Natural killer cell (primary cell): Measurements from ENCODE around the gene ARHGAP24. TPM values are rescaled to one million over a fixed set of nuclear protein-coding genes. Genes with fewer than 3 reads are reported as not detected.

Experiments used
- ATAC-seq, 3 donors: fragments of 150-1000 bp in 2 of 3; fragments of 200-7000 bp in 1 of 3; cut with Tn5 transposase; 1 replicate in 1 of 3; 2 replicates in 2 of 3; pipeline ENCODE4 v1.10.0; 2021; ENCODE audit warnings: mild to moderate bottlenecking in 2 of 3, moderate library complexity in 2 of 3
- DNase-seq, 2 donors: peaks; one replicate each; pipeline versions ENCODE4 v3.0.0 to v3.0.0-alpha.2; 2013 to 2021; ENCODE audit warnings: mixed read lengths in 1 of 2
- H3K27ac ChIP-seq: one replicate; pipeline ENCODE4 v1.5.1; 2013; ENCODE audit warnings: mild to moderate bottlenecking, low read length
- H3K27me3 ChIP-seq: one replicate; pipeline ENCODE4 v1.6.1; 2013; ENCODE audit warnings: low read length; ENCODE audit not compliant: control insufficient read depth, insufficient read depth
- H3K36me3 ChIP-seq: one replicate; pipeline ENCODE4 v1.6.1; 2013; ENCODE audit warnings: low read length; ENCODE audit not compliant: control insufficient read depth, insufficient read depth
- H3K4me1 ChIP-seq: one replicate; pipeline ENCODE4 v1.6.1; 2013; ENCODE audit warnings: low read length; ENCODE audit not compliant: control insufficient read depth, insufficient read depth
- H3K4me3 ChIP-seq: one replicate; pipeline ENCODE4 v1.5.1; 2013; ENCODE audit warnings: low read length
- H3K9me3 ChIP-seq: one replicate; pipeline ENCODE4 v1.6.1; 2013; ENCODE audit warnings: low read length; ENCODE audit not compliant: control insufficient read depth, insufficient read depth
- H3K27ac Mint-ChIP-seq, 2 donors: one replicate each; pipeline ENCODE4 v1.8.0; 2022; ENCODE audit warnings: mild to moderate bottlenecking in 2 of 2, mixed read lengths in 2 of 2, moderate library complexity in 1 of 2
- H3K27me3 Mint-ChIP-seq, 2 donors: one replicate each; pipeline ENCODE4 v1.8.0; 2022; ENCODE audit warnings: low read depth in 2 of 2, mixed read lengths in 2 of 2
- H3K36me3 Mint-ChIP-seq: one replicate; pipeline ENCODE4 v1.8.0; 2022; ENCODE audit warnings: mixed read lengths
- H3K4me1 Mint-ChIP-seq, 2 donors: one replicate each; pipeline ENCODE4 v1.8.0; 2022; ENCODE audit warnings: mixed read lengths in 2 of 2
- H3K4me3 Mint-ChIP-seq: one replicate; pipeline ENCODE4 v1.8.0; 2022; ENCODE audit warnings: mild to moderate bottlenecking, moderate library complexity, mixed read lengths
- H3K9me3 Mint-ChIP-seq, 2 donors: one replicate each; pipeline ENCODE4 v1.8.0; 2022; ENCODE audit warnings: mixed read lengths in 2 of 2
- WGBS: methylation state at CpG from one replicate; pipeline ENCODE4 v1.1.7; 2013; ENCODE audit warnings: missing lambda C conversion rate; ENCODE audit not compliant: insufficient coverage; 5-methylcytosine and 5-hydroxymethylcytosine counted together
- intact Hi-C: fragments of 100-400 bp; cut with micrococcal nuclease; formaldehyde crosslinking; loops from one replicate; pipeline ENCODE4 v1.14.2; 2022
- total RNA-seq, 4 donors: library from RNA; stranded (reverse); fragments of 120-200 nt in 1 of 4; gene quantifications; one replicate each; pipeline versions ENCODE4 v1.2.3 to v1.2.4, GENCODE V29; 2013 to 2022
- TF ChIP-seq, protein P1 (sequence below): fragments of 200-600 bp; IDR thresholded peaks from one replicate; pipeline ENCODE4 v1.8.0; 2022; ENCODE audit warnings: antibody characterized with exemption

Gene ARHGAP24
- total RNA-seq, 3 donors from 2014 or later (not counting 1 experiment from before 2014, with no cell fraction given): 1.7 to 3.6 (median 1.7) TPM

DNA sequence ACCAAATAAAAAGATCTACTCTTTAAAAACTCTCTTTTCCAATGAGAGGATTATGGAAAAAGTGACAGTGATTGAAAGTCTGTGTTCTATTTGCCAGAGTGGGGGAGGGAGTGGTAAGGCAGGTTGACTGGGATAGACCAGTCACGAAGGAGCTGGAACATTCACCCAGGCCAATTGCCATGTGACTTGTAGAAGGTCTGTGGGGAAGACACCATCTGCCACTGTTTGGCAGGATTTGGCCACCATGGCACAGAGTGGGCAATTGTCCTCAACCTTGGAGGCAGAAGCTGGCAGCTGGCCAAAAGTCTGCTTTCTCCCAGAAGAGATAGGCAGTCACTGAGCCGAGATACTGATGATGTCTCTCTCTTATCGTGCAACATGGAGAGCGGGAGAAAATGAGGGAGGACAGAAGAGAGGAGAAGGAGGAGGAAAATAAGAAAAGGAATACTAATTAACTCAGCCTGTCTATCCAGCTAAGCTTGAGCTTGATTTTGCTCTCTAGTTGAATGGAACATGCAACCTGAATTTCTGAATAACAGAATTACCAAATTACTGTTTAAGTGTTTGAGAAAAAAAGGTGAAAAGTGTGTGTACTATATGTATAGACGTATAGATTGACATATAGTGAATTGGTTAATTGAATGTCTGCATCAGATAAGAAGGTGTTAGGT, 267.1 kb downstream of the ARHGAP24 start:
- H3K4me1 ChIP-seq: no peaks in the 10 kb centered on the region
- WGBS: 90% methylated on average over 5 of the region's 5 CpGs
- H3K27ac ChIP-seq: no peak overlapping the region
- no peak for DNase-seq
- H3K36me3 ChIP-seq: no peaks in the 10 kb centered on the region
- Mint-ChIP-seq H3K4me3 (no peak overlapping the region), H3K4me1 (no peaks in the 10 kb centered on the region), H3K27ac (no peak overlapping the region), H3K27me3 (no peaks in the 10 kb centered on the region), H3K36me3 (no peaks in the 10 kb centered on the region), H3K9me3 (peaks cover 0 to 10% of the 10 kb centered on the region in 2 donors)
- no peaks in the 10 kb centered on the region for H3K9me3 ChIP-seq
- H3K27me3 ChIP-seq: no peaks in the 10 kb centered on the region
- H3K4me3 ChIP-seq: no peak overlapping the region
- intact Hi-C loops: no loop called here
- TF ChIP-seq, protein P1, sequence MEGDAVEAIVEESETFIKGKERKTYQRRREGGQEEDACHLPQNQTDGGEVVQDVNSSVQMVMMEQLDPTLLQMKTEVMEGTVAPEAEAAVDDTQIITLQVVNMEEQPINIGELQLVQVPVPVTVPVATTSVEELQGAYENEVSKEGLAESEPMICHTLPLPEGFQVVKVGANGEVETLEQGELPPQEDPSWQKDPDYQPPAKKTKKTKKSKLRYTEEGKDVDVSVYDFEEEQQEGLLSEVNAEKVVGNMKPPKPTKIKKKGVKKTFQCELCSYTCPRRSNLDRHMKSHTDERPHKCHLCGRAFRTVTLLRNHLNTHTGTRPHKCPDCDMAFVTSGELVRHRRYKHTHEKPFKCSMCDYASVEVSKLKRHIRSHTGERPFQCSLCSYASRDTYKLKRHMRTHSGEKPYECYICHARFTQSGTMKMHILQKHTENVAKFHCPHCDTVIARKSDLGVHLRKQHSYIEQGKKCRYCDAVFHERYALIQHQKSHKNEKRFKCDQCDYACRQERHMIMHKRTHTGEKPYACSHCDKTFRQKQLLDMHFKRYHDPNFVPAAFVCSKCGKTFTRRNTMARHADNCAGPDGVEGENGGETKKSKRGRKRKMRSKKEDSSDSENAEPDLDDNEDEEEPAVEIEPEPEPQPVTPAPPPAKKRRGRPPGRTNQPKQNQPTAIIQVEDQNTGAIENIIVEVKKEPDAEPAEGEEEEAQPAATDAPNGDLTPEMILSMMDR: no peak
- ATAC-seq: no peak

DNA sequence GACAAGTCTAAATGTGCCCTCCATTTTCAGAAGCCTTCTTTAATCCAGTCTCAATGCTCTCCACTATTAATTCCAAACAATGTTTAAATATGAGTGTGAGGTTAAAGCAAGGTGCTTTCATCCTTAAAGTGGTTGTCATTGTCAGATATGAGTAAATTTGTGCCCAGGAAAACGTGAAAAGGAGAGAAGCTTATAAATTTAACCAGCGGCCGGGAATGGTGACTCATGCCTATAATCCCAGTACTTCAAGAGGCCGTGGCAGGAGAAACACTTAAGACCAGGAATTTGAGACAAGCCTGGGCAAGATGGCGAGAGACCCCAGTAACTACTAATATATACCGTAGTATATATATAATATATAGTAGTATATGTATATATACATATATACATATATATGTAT, 270.0 kb downstream of the ARHGAP24 start:
- no peak for ATAC-seq
- Mint-ChIP-seq H3K27me3 (no peaks in the 10 kb centered on the region), H3K4me3 (no peak overlapping the region), H3K36me3 (no peaks in the 10 kb centered on the region), H3K27ac (no peak overlapping the region), H3K9me3 (peaks cover 0 to 6% of the 10 kb centered on the region in 2 donors), H3K4me1 (no peaks in the 10 kb centered on the region)
- no peaks in the 10 kb centered on the region for H3K4me1 ChIP-seq
- TF ChIP-seq, protein P1: no peak
- H3K27ac ChIP-seq: no peak overlapping the region
- H3K36me3 ChIP-seq: no peaks in the 10 kb centered on the region
- intact Hi-C loops: no loop called here
- 85% methylated on average over 3 of the region's 6 CpGs for WGBS
- H3K9me3 ChIP-seq: no peaks in the 10 kb centered on the region
- no peaks in the 10 kb centered on the region for H3K27me3 ChIP-seq
- H3K4me3 ChIP-seq: no peak overlapping the region
- no peak for DNase-seq

DNA sequence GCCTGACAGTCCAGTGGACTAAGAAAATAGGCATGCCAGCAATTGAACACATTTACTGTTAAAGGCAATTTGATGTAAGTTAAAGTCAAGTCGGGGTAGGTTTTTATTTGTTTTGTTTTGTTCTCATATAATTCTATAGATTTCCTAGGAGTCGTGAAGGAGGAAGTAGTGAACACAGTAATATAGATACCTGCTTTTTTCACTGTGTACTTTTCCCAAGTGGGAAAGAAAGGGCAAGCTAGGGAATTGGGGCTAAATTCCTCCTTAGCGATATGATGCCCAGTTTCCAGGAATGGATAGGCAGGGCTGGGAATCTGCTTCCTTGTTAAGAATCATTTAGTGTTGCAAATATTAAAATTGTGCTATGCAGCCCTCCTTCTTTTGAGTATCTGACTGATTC, 271.0 kb downstream of the ARHGAP24 start:
- Histone ChIP-seq H3K36me3 (no peaks in the 10 kb centered on the region), H3K27ac (no peak overlapping the region), H3K4me1 (no peaks in the 10 kb centered on the region), H3K4me3 (no peak overlapping the region), H3K9me3 (no peaks in the 10 kb centered on the region), H3K27me3 (no peaks in the 10 kb centered on the region)
- no peaks in the 10 kb centered on the region for H3K36me3 Mint-ChIP-seq
- peaks cover 0 to 2% of the 10 kb centered on the region in 2 donors for H3K9me3 Mint-ChIP-seq
- no peak for DNase-seq
- no peaks in the 10 kb centered on the region for H3K4me1 Mint-ChIP-seq
- TF ChIP-seq, protein P1: no peak
- WGBS: 79% methylated on average over 3 of the region's 3 CpGs
- intact Hi-C loops: no loop called here
- H3K27ac Mint-ChIP-seq: no peak overlapping the region
- ATAC-seq: no peak
- no peaks in the 10 kb centered on the region for H3K27me3 Mint-ChIP-seq
- H3K4me3 Mint-ChIP-seq: no peak overlapping the region
